SK-N-SH (cell line): ENCODE results near the gene RAB4A. TPM values are rescaled to one million over a fixed set of nuclear protein-coding genes. Genes with fewer than 3 reads are reported as not detected.

Experiments used
- CTCF ChIA-PET: fragments of 300-600, 350-600 bp; formaldehyde crosslinking; extraction: SDS; loops from one replicate; lab custom pipeline; 2021; lab: Yijun Ruan, JAX
- POLR2A ChIA-PET: fragments of 350-600 bp; sonication (Branson Sonifier 250); formaldehyde crosslinking; extraction: SDS; loops from one replicate; lab custom pipeline; 2020; ENCODE audit warnings: antibody characterized with exemption, inconsistent platforms; lab: Yijun Ruan, JAX
- DNase-seq: peaks from one replicate; pipeline ENCODE4 v3.0.0; 2012
- H2AFZ ChIP-seq: fragments of 200-600 bp; sonication (generic); 2 replicates; pipeline ENCODE4 v1.8.1; 2016; ENCODE audit warnings: antibody characterized with exemption, mild to moderate bottlenecking, low read depth
- H3F3A ChIP-seq: fragments of 200-600 bp; sonication (generic); replicated peaks from 2 replicates; pipeline ENCODE3; 2016; ENCODE audit warnings: antibody characterized with exemption, mild to moderate bottlenecking; ENCODE audit not compliant: insufficient read depth
- H3K27ac ChIP-seq, 2 experiments: fragments of 200-500 bp in 1 of 2; fragments of 200-600 bp in 1 of 2; sonication (Bioruptor generic) in 1 of 2; sonication (generic), shearing (Covaris generic) in 1 of 2; 2 replicates each; pipeline versions ENCODE4 v1.5.1 to v1.6.1; 2014 to 2016; ENCODE audit warnings: low read depth in 2 of 2, inconsistent platforms in 1 of 2, low read length in 1 of 2, mild to moderate bottlenecking in 1 of 2, mixed read lengths in 1 of 2
- H3K27me3 ChIP-seq: fragments of 200-600 bp; sonication (generic), shearing (Covaris generic); 2 replicates; pipeline ENCODE4 v1.6.1; 2016; ENCODE audit warnings: mixed run types; ENCODE audit not compliant: insufficient read depth
- H3K36me3 ChIP-seq, 2 experiments: fragments of 200-500 bp in 1 of 2; fragments of 200-600 bp in 1 of 2; sonication (Bioruptor generic) in 1 of 2; sonication (generic) in 1 of 2; replicated peaks in 1 of 2; 2 replicates each; pipeline versions ENCODE3 to v1.5.1; 2014 to 2016; ENCODE audit warnings: low read length in 1 of 2, mild to moderate bottlenecking in 1 of 2; ENCODE audit not compliant: insufficient read depth in 2 of 2, control insufficient read depth in 1 of 2
- H3K4me1 ChIP-seq, 2 experiments: fragments of 200-500 bp in 1 of 2; fragments of 200-600 bp in 1 of 2; sonication (Bioruptor generic) in 1 of 2; sonication (generic), shearing (Covaris generic) in 1 of 2; 2 replicates each; pipeline versions ENCODE4 v1.5.1 to v1.6.1; 2014 to 2016; ENCODE audit warnings: low read depth in 1 of 2, low read length in 1 of 2, mixed run types in 1 of 2; ENCODE audit not compliant: insufficient read depth in 2 of 2, control insufficient read depth in 1 of 2
- H3K4me2 ChIP-seq: fragments of 200-600 bp; sonication (generic), shearing (Covaris generic); 2 replicates; pipeline ENCODE4 v1.6.1; 2017; ENCODE audit warnings: mixed run types
- H3K4me3 ChIP-seq, 2 experiments: fragments of 200-500 bp in 1 of 2; fragments of 200-600 bp in 1 of 2; sonication (Bioruptor generic) in 1 of 2; sonication (generic), shearing (Covaris generic) in 1 of 2; 2 replicates each; pipeline versions ENCODE4 v1.5.1 to v1.8.1; 2014 to 2016; ENCODE audit warnings: low read depth in 2 of 2, inconsistent platforms in 1 of 2, low read length in 1 of 2, mild to moderate bottlenecking in 1 of 2, mixed read lengths in 1 of 2, moderate library complexity in 1 of 2
- H3K79me2 ChIP-seq: fragments of 200-600 bp; sonication (generic); 2 replicates; pipeline ENCODE4 v1.8.1; 2017; ENCODE audit warnings: mild to moderate bottlenecking; ENCODE audit not compliant: insufficient read depth
- H3K9ac ChIP-seq: fragments of 200-600 bp; sonication (generic); 2 replicates; pipeline ENCODE4 v1.6.1; 2017; ENCODE audit warnings: mixed run types
- H3K9me2 ChIP-seq: fragments of 200-600 bp; sonication (generic); 2 replicates; pipeline ENCODE4 v1.6.1; 2017; ENCODE audit warnings: mixed run types
- H3K9me3 ChIP-seq: fragments of 200-600 bp; sonication (generic); 2 replicates; pipeline ENCODE4 v1.6.1; 2017; ENCODE audit warnings: mixed run types, mild to moderate bottlenecking, moderate library complexity
- H4K20me1 ChIP-seq: fragments of 200-600 bp; sonication (generic); 2 replicates; pipeline ENCODE4 v1.6.1; 2017; ENCODE audit warnings: mild to moderate bottlenecking, mixed run types; ENCODE audit not compliant: insufficient read depth
- CTCF ChIP-seq: fragments of 200-600 bp; sonication (generic); IDR thresholded peaks from 2 replicates; pipeline ENCODE4 v1.6.1; 2017; ENCODE audit warnings: antibody characterized with exemption, mild to moderate bottlenecking, moderate library complexity
- IRF3 ChIP-seq: fragments of 150-350 bp; IDR thresholded peaks from 2 replicates; pipeline ENCODE4 v1.6.1; 2016; ENCODE audit warnings: mild to moderate bottlenecking, low read depth, low read length
- JUND ChIP-seq: IDR thresholded peaks from 2 replicates; pipeline ENCODE4 v1.4.0; 2012
- MEF2A ChIP-seq: IDR thresholded peaks from 2 replicates; pipeline ENCODE4 v1.4.0; 2012; ENCODE audit warnings: low read depth, borderline replicate concordance
- NFIC ChIP-seq: IDR thresholded peaks from 2 replicates; pipeline ENCODE4 v1.4.0; 2012; ENCODE audit warnings: borderline replicate concordance
- NRF1 ChIP-seq: IDR thresholded peaks from 2 replicates; pipeline ENCODE4 v1.6.1; 2012; ENCODE audit warnings: low read depth, mild to moderate bottlenecking, low read length
- SIN3A ChIP-seq: IDR thresholded peaks from 2 replicates; pipeline ENCODE4 v1.6.1; 2012; ENCODE audit warnings: low read depth, mild to moderate bottlenecking, low read length, moderate library complexity, borderline replicate concordance
- TCF12 ChIP-seq: IDR thresholded peaks from 2 replicates; pipeline ENCODE4 v1.4.0; 2012
- TEAD4 ChIP-seq: IDR thresholded peaks from 2 replicates; pipeline ENCODE4 v1.4.0; 2012; ENCODE audit warnings: mild to moderate bottlenecking, borderline replicate concordance; ENCODE audit not compliant: insufficient read depth
- USF2 ChIP-seq: fragments of 150-350 bp; IDR thresholded peaks from 2 replicates; pipeline ENCODE4 v1.6.1; 2017; ENCODE audit warnings: antibody characterized with exemption, low read length, low read depth, borderline replicate concordance
- YY1 ChIP-seq: IDR thresholded peaks from 2 replicates; pipeline ENCODE4 v1.4.0; 2012; ENCODE audit warnings: low read depth, mild to moderate bottlenecking
- ZBTB33 ChIP-seq: IDR thresholded peaks from 2 replicates; pipeline ENCODE4 v1.4.0; 2012; ENCODE audit warnings: low read depth, borderline replicate concordance
- WGBS: methylation state at CpG from one replicate; pipeline ENCODE4 v1.1.6; 2017; ENCODE audit warnings: low lambda C conversion rate; 5-methylcytosine and 5-hydroxymethylcytosine counted together
- polyA plus RNA-seq, 3 experiments: library from polyadenylated mRNA; depleted of rRNA; stranded (reverse); fragments of >200 nt; gene quantifications; 2 replicates each; pipeline ENCODE4 v1.2.3, GENCODE V29; 2012
- TF ChIP-seq, protein P1 (sequence below): IDR thresholded peaks from 2 replicates; pipeline ENCODE4 v1.4.0; 2012; ENCODE audit warnings: low read depth

RAB4A gene
- polyA plus RNA-seq, 1 of the 3 experiments (the other 2 are of a cell fraction): 28.1 TPM

GRCh38 chr1:229344139-229344538 lies 73.2 kb downstream of the RAB4A start:
- Histone ChIP-seq H3K27me3 (peaks cover 9% of the 10 kb centered on the region; the same call in 1 of the 2 replicates), H3K4me1 (peaks cover 0 to 12% of the 10 kb centered on the region in 2 experiments; a peak in 2 of 4 replicates), H3K9me2 (no peaks in the 10 kb centered on the region), H3K79me2 (peaks cover 27% of the 10 kb centered on the region), H3K4me3 (no peak overlapping the region), H3F3A (peaks cover 7% of the 10 kb centered on the region), H3K9me3 (no peaks in the 10 kb centered on the region), H4K20me1 (no peaks in the 10 kb centered on the region), H2AFZ (no peak overlapping the region), H3K36me3 (no peaks in the 10 kb centered on the region), H3K4me2 (no peak overlapping the region), H3K9ac (no peak overlapping the region), H3K27ac (no peak overlapping the region)
- no peak for TF ChIP-seq TEAD4
- TF ChIP-seq ZBTB33: no peak
- no peak for TF ChIP-seq USF2
- TF ChIP-seq NFIC: no peak
- no peak for TF ChIP-seq JUND
- POLR2A ChIA-PET: no interaction called here
- 92% methylated on average over 16 of the region's 16 CpGs for WGBS
- DNase-seq: no peak
- CTCF ChIA-PET: interaction anchor here (1.1 to 1.7 kb wide), 3 partner anchors 10 to 138 kb away, joined by 4 to 7 read pairs (median 5); no protein-coding TSS in a partner anchor

DNA sequence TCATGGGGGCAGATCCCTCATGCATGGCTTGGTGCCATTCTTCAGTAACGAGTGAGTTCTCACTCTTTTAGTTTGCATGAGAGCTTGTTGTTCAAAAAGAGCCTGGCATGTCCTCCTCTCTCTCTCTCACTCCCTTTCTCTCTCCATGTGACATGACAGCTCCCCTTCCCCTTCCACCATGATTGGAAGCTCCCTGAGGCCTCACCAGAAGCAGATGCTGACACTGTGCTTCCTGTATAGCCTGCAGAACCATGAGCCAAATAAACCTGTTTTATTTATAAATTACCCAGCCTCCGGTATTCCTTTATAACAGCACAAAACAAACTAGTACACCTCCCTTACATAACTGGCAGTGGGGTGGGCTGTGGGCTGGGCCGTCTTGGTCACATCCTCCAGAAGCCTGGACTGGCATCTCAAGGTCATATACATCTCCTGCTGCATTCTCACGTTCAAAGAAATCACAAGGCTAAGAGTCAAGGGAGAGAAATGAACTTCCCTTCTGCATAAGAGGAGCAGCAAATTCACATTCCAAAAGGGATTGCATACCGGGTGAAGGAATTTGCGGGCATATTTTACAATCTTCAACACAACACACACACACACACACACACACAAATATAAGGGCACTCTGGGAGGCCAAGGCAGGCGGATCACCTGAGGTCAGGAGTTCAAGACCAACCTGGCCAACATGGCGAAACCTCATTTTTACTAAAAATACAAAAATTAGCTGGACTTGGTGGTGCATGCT lies 74.2 kb downstream of the RAB4A start:
- WGBS: 73% methylated on average over 8 of the region's 8 CpGs
- POLR2A ChIA-PET: no interaction called here
- TF ChIP-seq IRF3: no peak
- no peak for TF ChIP-seq MEF2A
- no peak for TF ChIP-seq ZBTB33
- no peak for TF ChIP-seq TEAD4
- no peak for TF ChIP-seq CTCF
- no peak for TF ChIP-seq TCF12
- no peak for TF ChIP-seq YY1
- no peak for TF ChIP-seq NRF1
- TF ChIP-seq, protein P1, sequence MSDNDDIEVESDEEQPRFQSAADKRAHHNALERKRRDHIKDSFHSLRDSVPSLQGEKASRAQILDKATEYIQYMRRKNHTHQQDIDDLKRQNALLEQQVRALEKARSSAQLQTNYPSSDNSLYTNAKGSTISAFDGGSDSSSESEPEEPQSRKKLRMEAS: no peak
- TF ChIP-seq SIN3A: no peak
- TF ChIP-seq USF2: no peak

More for the DNA sequence above, 74.2 kb downstream of the RAB4A start:
- no peaks in the 10 kb centered on the region for H3K36me3 ChIP-seq
- no peak overlapping the region for H3K4me3 ChIP-seq
- H3K79me2 ChIP-seq: peaks cover 18% of the 10 kb centered on the region
- H3K4me1 ChIP-seq: peaks cover 0 to 8% of the 10 kb centered on the region in 2 experiments; a peak in 2 of 4 replicates
- H3K27me3 ChIP-seq: peaks cover 9% of the 10 kb centered on the region; the same call in 1 of the 2 replicates
- CTCF ChIA-PET: interaction anchor here (1.5 to 1.7 kb wide), 2 partner anchors 87 to 137 kb away, joined by 4 to 7 read pairs; no protein-coding TSS in a partner anchor
- DNase-seq: no peak
- H2AFZ ChIP-seq: no peak overlapping the region
- H3K4me2 ChIP-seq: no peak overlapping the region
- H3K27ac ChIP-seq: no peak overlapping the region
- no peak overlapping the region for H3K9ac ChIP-seq
- H3K9me2 ChIP-seq: no peaks in the 10 kb centered on the region
- no peaks in the 10 kb centered on the region for H4K20me1 ChIP-seq
- no peaks in the 10 kb centered on the region for H3K9me3 ChIP-seq
- H3F3A ChIP-seq: peaks cover 7% of the 10 kb centered on the region
